ENCODE results near the gene SORT1.

SORT1 gene

DNA sequence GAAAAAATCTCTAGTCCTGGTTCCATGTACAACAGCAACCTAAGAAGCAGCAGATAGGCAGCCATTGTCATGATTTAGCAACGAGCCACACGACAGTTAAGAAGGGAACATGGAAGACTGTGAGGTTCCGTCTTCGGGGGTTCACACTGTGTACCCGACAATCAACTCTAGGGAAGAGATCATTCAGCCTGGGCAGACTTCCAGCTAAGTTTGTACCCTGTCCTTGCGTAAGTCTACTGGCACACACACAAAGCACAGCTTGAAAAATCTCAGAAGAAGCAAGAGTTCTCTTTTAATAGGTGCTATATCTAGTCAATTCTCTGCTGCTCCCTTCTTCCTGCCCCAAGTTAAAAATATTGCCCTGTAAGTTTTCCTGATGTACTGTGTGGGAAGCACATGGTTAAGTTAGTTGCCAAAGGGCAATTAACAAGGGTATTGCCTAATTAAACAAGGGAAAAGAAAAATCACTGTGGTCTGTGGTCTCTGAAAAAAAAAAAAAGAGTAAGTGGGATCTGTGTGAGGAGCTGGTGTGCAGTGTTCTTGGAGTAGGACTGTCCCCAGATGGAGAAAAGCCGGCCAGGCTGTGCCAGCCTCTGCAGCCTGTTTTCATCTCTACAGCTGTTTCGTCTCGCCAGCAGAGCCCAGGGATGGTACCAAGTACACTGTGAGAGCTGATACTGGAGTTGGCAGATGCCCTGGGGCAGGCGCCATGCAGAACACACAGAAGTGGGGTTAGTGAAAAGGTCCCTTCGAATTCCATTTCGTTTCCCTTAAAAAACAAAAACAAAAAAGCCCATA, 84.5 kb downstream of the SORT1 start:
- H3K56ac ChIP-seq (ENCODE audit: low read length): no peak overlapping the region
- DNase-seq: no peak
- H3K4me3 ChIP-seq (ENCODE audit: low read length): no peak overlapping the region
- H2BK15ac ChIP-seq (replicated peaks; ENCODE audit: low read depth): no peak overlapping the region
- no peak overlapping the region for H3K27ac ChIP-seq (ENCODE audit: low read depth, low read length)
- H3K79me1 ChIP-seq (ENCODE audit: low read length): no peaks in the 10 kb centered on the region
- no peaks in the 10 kb centered on the region for H3K27me3 ChIP-seq (ENCODE audit: insufficient read depth, low read length, poor library complexity)
- H3K9ac ChIP-seq (ENCODE audit: low read length): no peak overlapping the region
- H3K4ac ChIP-seq (ENCODE audit: low read depth, low read length): no peak overlapping the region
- H3K18ac ChIP-seq (ENCODE audit: low read length): no peak overlapping the region
- H2BK5ac ChIP-seq (ENCODE audit: low read length): no peak overlapping the region
- no peaks in the 10 kb centered on the region for H3K4me1 ChIP-seq (ENCODE audit: control insufficient read depth, low read depth, low read length)
- H2AK5ac ChIP-seq (ENCODE audit: low read length): no peak overlapping the region
- H3K23ac ChIP-seq (ENCODE audit: low read length): no peak overlapping the region
- no CpG with 5 or more reads among the region's 12 CpGs for WGBS (ENCODE audit: extremely low coverage, insufficient coverage, low lambda C conversion rate)
- H3K4me2 ChIP-seq (ENCODE audit: low read length): no peak overlapping the region
- H2BK120ac ChIP-seq (ENCODE audit: low read depth, low read length): no peak overlapping the region
- no peaks in the 10 kb centered on the region for H3K79me2 ChIP-seq (ENCODE audit: control insufficient read depth, insufficient read depth, low read length)
- no peak overlapping the region for H4K8ac ChIP-seq (ENCODE audit: low read depth, low read length)
- H3K36me3 ChIP-seq (ENCODE audit: control insufficient read depth, insufficient read depth, low read length): no peaks in the 10 kb centered on the region
- H4K5ac ChIP-seq (ENCODE audit: low read length): no peak overlapping the region

DNA sequence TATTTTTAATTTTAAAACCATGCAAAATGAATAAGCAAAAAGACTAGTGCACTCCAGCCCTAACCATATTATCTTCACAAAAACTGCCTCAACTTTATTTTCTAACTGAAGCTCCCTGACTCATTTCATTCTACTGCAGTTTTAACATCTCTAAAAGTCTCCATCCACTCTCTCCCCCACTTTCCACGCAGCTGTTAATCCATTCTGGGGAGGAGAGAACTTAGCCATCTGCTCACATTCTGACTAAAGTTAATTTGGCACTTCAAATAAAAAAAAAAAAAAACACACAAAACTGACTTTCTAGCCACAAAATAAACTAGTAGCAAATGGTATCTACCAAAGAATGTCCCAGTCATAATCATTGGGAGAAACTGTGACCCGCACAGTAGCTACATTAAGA, 85.5 kb downstream of the SORT1 start:
- Histone ChIP-seq H3K4ac (ENCODE audit: low read depth, low read length) (no peak overlapping the region), H3K27ac (ENCODE audit: low read depth, low read length) (no peak overlapping the region), H4K8ac (ENCODE audit: low read depth, low read length) (no peak overlapping the region), H4K5ac (ENCODE audit: low read length) (no peak overlapping the region), H3K36me3 (ENCODE audit: control insufficient read depth, insufficient read depth, low read length) (no peaks in the 10 kb centered on the region), H3K23ac (ENCODE audit: low read length) (no peak overlapping the region), H2BK5ac (ENCODE audit: low read length) (no peak overlapping the region), H3K4me1 (ENCODE audit: control insufficient read depth, low read depth, low read length) (peaks cover 1% of the 10 kb centered on the region), H2BK15ac (replicated peaks; ENCODE audit: low read depth) (no peak overlapping the region), H3K18ac (ENCODE audit: low read length) (no peak overlapping the region), H3K9ac (ENCODE audit: low read length) (no peak overlapping the region), H3K79me1 (ENCODE audit: low read length) (no peaks in the 10 kb centered on the region), H3K4me3 (ENCODE audit: low read length) (no peak overlapping the region), H3K4me2 (ENCODE audit: low read length) (no peak overlapping the region), H3K56ac (ENCODE audit: low read length) (no peak overlapping the region), H2BK120ac (ENCODE audit: low read depth, low read length) (no peak overlapping the region), H3K27me3 (ENCODE audit: insufficient read depth, low read length, poor library complexity) (no peaks in the 10 kb centered on the region), H2AK5ac (ENCODE audit: low read length) (no peak overlapping the region), H3K79me2 (ENCODE audit: control insufficient read depth, insufficient read depth, low read length) (no peaks in the 10 kb centered on the region)
- no peak for DNase-seq
- WGBS (ENCODE audit: extremely low coverage, insufficient coverage, low lambda C conversion rate): no CpG with 5 or more reads among the region's 2 CpGs

DNA sequence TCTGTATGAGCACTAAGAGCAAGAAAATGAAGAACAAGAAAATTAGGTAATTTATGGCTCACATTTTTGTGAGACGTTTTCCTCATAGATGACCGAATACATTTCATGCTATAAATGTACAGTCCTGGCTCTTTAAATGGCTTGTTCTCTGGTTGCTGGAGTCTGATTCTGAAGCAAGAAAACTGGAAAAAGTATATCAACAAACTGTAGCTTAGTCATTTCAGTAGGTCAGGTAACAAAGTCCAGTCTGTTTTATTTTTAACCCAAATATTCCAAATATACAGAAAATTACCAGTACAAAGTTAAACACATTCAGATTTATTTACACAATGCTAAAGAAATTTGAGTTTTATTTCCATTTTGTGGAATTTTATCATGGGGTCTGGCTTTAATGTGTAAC, 88.4 kb downstream of the SORT1 start:
- H2BK120ac ChIP-seq (ENCODE audit: low read depth, low read length): no peak overlapping the region
- no peak overlapping the region for H3K9ac ChIP-seq (ENCODE audit: low read length)
- H3K56ac ChIP-seq (ENCODE audit: low read length): no peak overlapping the region
- H3K79me2 ChIP-seq (ENCODE audit: control insufficient read depth, insufficient read depth, low read length): no peaks in the 10 kb centered on the region
- H2BK5ac ChIP-seq (ENCODE audit: low read length): no peak overlapping the region
- H3K4me1 ChIP-seq (ENCODE audit: control insufficient read depth, low read depth, low read length): peaks cover 7% of the 10 kb centered on the region
- no peak for DNase-seq
- no peak overlapping the region for H3K23ac ChIP-seq (ENCODE audit: low read length)
- no peaks in the 10 kb centered on the region for H3K27me3 ChIP-seq (ENCODE audit: insufficient read depth, low read length, poor library complexity)
- H3K36me3 ChIP-seq (ENCODE audit: control insufficient read depth, insufficient read depth, low read length): no peaks in the 10 kb centered on the region
- no peak overlapping the region for H3K27ac ChIP-seq (ENCODE audit: low read depth, low read length)
- no peak overlapping the region for H4K5ac ChIP-seq (ENCODE audit: low read length)
- H3K79me1 ChIP-seq (ENCODE audit: low read length): no peaks in the 10 kb centered on the region
- no peak overlapping the region for H2BK15ac ChIP-seq (replicated peaks; ENCODE audit: low read depth)
- no peak overlapping the region for H3K4me3 ChIP-seq (ENCODE audit: low read length)
- H3K18ac ChIP-seq (ENCODE audit: low read length): no peak overlapping the region
- WGBS (ENCODE audit: extremely low coverage, insufficient coverage, low lambda C conversion rate): no CpG with 5 or more reads among the region's 2 CpGs
- H4K8ac ChIP-seq (ENCODE audit: low read depth, low read length): no peak overlapping the region
- no peak overlapping the region for H2AK5ac ChIP-seq (ENCODE audit: low read length)
- no peak overlapping the region for H3K4ac ChIP-seq (ENCODE audit: low read depth, low read length)
- no peak overlapping the region for H3K4me2 ChIP-seq (ENCODE audit: low read length)

GRCh38 chr1:109307274-109308021, 90.3 kb downstream of the SORT1 start:
- H4K5ac ChIP-seq (ENCODE audit: low read length): no peak overlapping the region
- H3K18ac ChIP-seq (ENCODE audit: low read length): no peak overlapping the region
- no peak overlapping the region for H3K56ac ChIP-seq (ENCODE audit: low read length)
- no peak overlapping the region for H4K8ac ChIP-seq (ENCODE audit: low read depth, low read length)
- no peaks in the 10 kb centered on the region for H3K27me3 ChIP-seq (ENCODE audit: insufficient read depth, low read length, poor library complexity)
- no peak overlapping the region for H2BK5ac ChIP-seq (ENCODE audit: low read length)
- no peak overlapping the region for H3K4ac ChIP-seq (ENCODE audit: low read depth, low read length)
- no peaks in the 10 kb centered on the region for H3K36me3 ChIP-seq (ENCODE audit: control insufficient read depth, insufficient read depth, low read length)
- H3K27ac ChIP-seq (ENCODE audit: low read depth, low read length): no peak overlapping the region
- H2AK5ac ChIP-seq (ENCODE audit: low read length): no peak overlapping the region
- no peaks in the 10 kb centered on the region for H3K79me2 ChIP-seq (ENCODE audit: control insufficient read depth, insufficient read depth, low read length)
- H3K4me2 ChIP-seq (ENCODE audit: low read length): no peak overlapping the region
- no peak overlapping the region for H2BK15ac ChIP-seq (replicated peaks; ENCODE audit: low read depth)
- no peak overlapping the region for H3K9ac ChIP-seq (ENCODE audit: low read length)
- no peak overlapping the region for H2BK120ac ChIP-seq (ENCODE audit: low read depth, low read length)
- H3K23ac ChIP-seq (ENCODE audit: low read length): peak overlapping the region; percentile 66
- no peaks in the 10 kb centered on the region for H3K79me1 ChIP-seq (ENCODE audit: low read length)
- H3K4me3 ChIP-seq (ENCODE audit: low read length): no peak overlapping the region
- peaks cover 7% of the 10 kb centered on the region for H3K4me1 ChIP-seq (ENCODE audit: control insufficient read depth, low read depth, low read length)
- WGBS (ENCODE audit: extremely low coverage, insufficient coverage, low lambda C conversion rate): no CpG with 5 or more reads among the region's 14 CpGs
- peak; percentile 43 for DNase-seq

DNA sequence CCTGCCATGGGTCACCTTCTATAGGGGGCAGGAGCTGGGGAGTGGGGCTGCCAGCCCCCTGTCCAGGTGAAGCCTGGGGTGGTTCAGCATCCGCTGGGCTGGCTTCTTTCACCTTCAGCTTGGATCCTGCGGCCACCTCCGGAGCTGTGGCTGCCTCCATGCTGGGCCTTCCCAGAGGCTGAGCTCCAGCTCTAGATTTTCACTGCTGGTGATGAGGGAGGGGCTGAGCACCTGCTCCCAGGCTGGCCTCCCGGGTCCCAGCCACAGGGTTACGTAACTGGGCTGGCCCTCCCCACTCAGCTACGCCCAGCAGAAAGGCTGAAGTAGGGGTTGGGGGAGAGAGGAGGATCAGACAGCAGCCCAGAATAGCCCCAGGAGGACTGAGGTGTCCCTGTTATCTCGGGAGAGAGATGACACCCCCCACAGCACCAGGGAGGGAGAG, 90.9 kb downstream of the SORT1 start, which contains the start of gene MYBPHL:
Gene MYBPHL, minus strand, starts transcription at position 180 of the 442 bp plus-strand sequence. Its CDS starts 20 bp downstream, at position 160.
- no peaks in the 10 kb centered on the region for H3K79me2 ChIP-seq (ENCODE audit: control insufficient read depth, insufficient read depth, low read length)
- no peak within 1 kb of the TSS for H4K5ac ChIP-seq (ENCODE audit: low read length)
- H2BK15ac ChIP-seq (replicated peaks; ENCODE audit: low read depth): no peak within 1 kb of the TSS
- no peak within 1 kb of the TSS for H3K4me2 ChIP-seq (ENCODE audit: low read length)
- no peak within 1 kb of the TSS for H2BK5ac ChIP-seq (ENCODE audit: low read length)
- H3K23ac ChIP-seq (ENCODE audit: low read length): peak within 1 kb of the TSS; percentile 66
- peaks cover 7% of the 10 kb centered on the region for H3K4me1 ChIP-seq (ENCODE audit: control insufficient read depth, low read depth, low read length)
- no peak within 1 kb of the TSS for H3K9ac ChIP-seq (ENCODE audit: low read length)
- H3K36me3 ChIP-seq (ENCODE audit: control insufficient read depth, insufficient read depth, low read length): no peaks in the 10 kb centered on the region
- H2BK120ac ChIP-seq (ENCODE audit: low read depth, low read length): no peak within 1 kb of the TSS
- no peak within 1 kb of the TSS for H2AK5ac ChIP-seq (ENCODE audit: low read length)
- H3K18ac ChIP-seq (ENCODE audit: low read length): no peak within 1 kb of the TSS
- H3K27ac ChIP-seq (ENCODE audit: low read depth, low read length): peak within 1 kb of the TSS; percentile 18
- no peaks in the 10 kb centered on the region for H3K27me3 ChIP-seq (ENCODE audit: insufficient read depth, low read length, poor library complexity)
- H3K4me3 ChIP-seq (ENCODE audit: low read length): no peak within 1 kb of the TSS
- no peak within 1 kb of the TSS for H3K4ac ChIP-seq (ENCODE audit: low read depth, low read length)
- no peak within 1 kb of the TSS for H4K8ac ChIP-seq (ENCODE audit: low read depth, low read length)
- no CpG with 5 or more reads among the region's 7 CpGs for WGBS (ENCODE audit: extremely low coverage, insufficient coverage, low lambda C conversion rate)
- no peaks in the 10 kb centered on the region for H3K79me1 ChIP-seq (ENCODE audit: low read length)
- H3K56ac ChIP-seq (ENCODE audit: low read length): no peak within 1 kb of the TSS
- no peak for DNase-seq

Measured in mesendoderm (in vitro differentiated cells).